HEK293 (cell line): Measurements from ENCODE around the gene HSPG2.

Experiments used
- KLF16 ChIP-seq: fragments of 450-650 bp; formaldehyde crosslinking; IDR thresholded peaks from 2 replicates; pipeline ENCODE4 v1.5.1; 2017; ENCODE audit warnings: missing biosample characterization, missing genetic modification characterization
- PATZ1 ChIP-seq: fragments of 450-650 bp; formaldehyde crosslinking; IDR thresholded peaks from 2 replicates; pipeline ENCODE4 v1.5.1; 2016; ENCODE audit warnings: missing biosample characterization, missing genetic modification characterization
- PRDM10 ChIP-seq: fragments of 450-650 bp; formaldehyde crosslinking; IDR thresholded peaks from 2 replicates; pipeline ENCODE4 v1.5.1; 2016; ENCODE audit warnings: missing biosample characterization, missing genetic modification characterization
- YY2 ChIP-seq: fragments of 450-650 bp; formaldehyde crosslinking; IDR thresholded peaks from 2 replicates; pipeline ENCODE4 v1.5.1; 2016; ENCODE audit warnings: missing biosample characterization, missing genetic modification characterization
- ZBTB11 ChIP-seq: fragments of 450-650 bp; formaldehyde crosslinking; conservative IDR thresholded peaks from 2 replicates; pipeline ENCODE4 v1.5.1; 2016; ENCODE audit warnings: low read depth, missing biosample characterization, missing genetic modification characterization
- ZBTB17 ChIP-seq: fragments of 450-650 bp; formaldehyde crosslinking; IDR thresholded peaks from 2 replicates; pipeline ENCODE4 v1.5.1; 2016; ENCODE audit warnings: missing biosample characterization, missing genetic modification characterization
- ZBTB26 ChIP-seq: fragments of 450-650 bp; formaldehyde crosslinking; optimal IDR thresholded peaks from 2 replicates; pipeline ENCODE3; 2016; ENCODE audit warnings: missing biosample characterization, mild to moderate bottlenecking, missing genetic modification characterization
- ZEB2 ChIP-seq: fragments of 450-650 bp; formaldehyde crosslinking; IDR thresholded peaks from 2 replicates; pipeline ENCODE4 v1.5.1; 2016; ENCODE audit warnings: missing biosample characterization, missing genetic modification characterization
- ZNF140 ChIP-seq: fragments of 450-650 bp; formaldehyde crosslinking; IDR thresholded peaks from 2 replicates; pipeline ENCODE4 v1.5.1; 2016; ENCODE audit warnings: missing biosample characterization, missing genetic modification characterization
- ZNF146 ChIP-seq: fragments of 450-650 bp; formaldehyde crosslinking; IDR thresholded peaks from 2 replicates; pipeline ENCODE4 v1.5.1; 2016; ENCODE audit warnings: missing biosample characterization, missing genetic modification characterization
- ZNF18 ChIP-seq: fragments of 450-650 bp; formaldehyde crosslinking; IDR thresholded peaks from 2 replicates; pipeline ENCODE4 v1.5.1; 2016; ENCODE audit warnings: missing biosample characterization, missing genetic modification characterization
- ZNF48 ChIP-seq: fragments of 450-650 bp; formaldehyde crosslinking; IDR thresholded peaks from 2 replicates; pipeline ENCODE4 v1.5.1; 2016; ENCODE audit warnings: missing biosample characterization, missing genetic modification characterization

The HSPG2 gene

GRCh38 chr1:21783679-21784603 is 153.2 kb downstream of the HSPG2 start (continued):
- 0 out of 2 replicates have a peak, but pooled peaks have one; percentile 7 for TF ChIP-seq ZBTB11 (tag by site-specific recombination)
- TF ChIP-seq ZNF140 (tag by site-specific recombination) = no peak
- peak; percentile 78; the same call in 1 of the 2 replicates for TF ChIP-seq YY2 (tag by site-specific recombination)
- TF ChIP-seq PRDM10 (tag by site-specific recombination) = peak; percentile 17
- peak; percentile 76 for TF ChIP-seq ZBTB17 (tag by site-specific recombination)
- TF ChIP-seq ZNF146 (tag by site-specific recombination) = no peak
- peak; percentile 80; the same call in 1 of the 2 replicates for TF ChIP-seq ZNF18 (tag by site-specific recombination)
- TF ChIP-seq ZNF48 (tag by site-specific recombination) = no peak
- no peak for TF ChIP-seq KLF16
- 0 out of 2 replicates have a peak, but pooled peaks have one; percentile 10 for TF ChIP-seq ZEB2 (tag by site-specific recombination)
- TF ChIP-seq ZBTB26 (tag by site-specific recombination) = no peak
- TF ChIP-seq PATZ1 = peak; percentile 50; the same call in 1 of the 2 replicates
